NB4 (cell line): ENCODE data around the gene MINDY4.

Experiments
- MYC ChIP-seq: IDR thresholded peaks from 2 replicates; pipeline ENCODE4 v1.6.1; 2011; ENCODE audit warnings: low read depth, low read length
- POLR2A ChIP-seq: IDR thresholded peaks from 2 replicates; pipeline ENCODE4 v1.6.1; 2011; ENCODE audit warnings: mild to moderate bottlenecking; ENCODE audit not compliant: insufficient read length; ENCODE audit errors: extremely low read depth
- TF ChIP-seq, protein P1 (sequence below): IDR thresholded peaks from one replicate; pipeline ENCODE4 v1.5.1; 2012; ENCODE audit warnings: low read depth, low read length
- TF ChIP-seq, protein P2 (sequence below): IDR thresholded peaks from 2 replicates; pipeline ENCODE4 v1.6.1; 2011; ENCODE audit warnings: low read depth, low read length

DNA sequence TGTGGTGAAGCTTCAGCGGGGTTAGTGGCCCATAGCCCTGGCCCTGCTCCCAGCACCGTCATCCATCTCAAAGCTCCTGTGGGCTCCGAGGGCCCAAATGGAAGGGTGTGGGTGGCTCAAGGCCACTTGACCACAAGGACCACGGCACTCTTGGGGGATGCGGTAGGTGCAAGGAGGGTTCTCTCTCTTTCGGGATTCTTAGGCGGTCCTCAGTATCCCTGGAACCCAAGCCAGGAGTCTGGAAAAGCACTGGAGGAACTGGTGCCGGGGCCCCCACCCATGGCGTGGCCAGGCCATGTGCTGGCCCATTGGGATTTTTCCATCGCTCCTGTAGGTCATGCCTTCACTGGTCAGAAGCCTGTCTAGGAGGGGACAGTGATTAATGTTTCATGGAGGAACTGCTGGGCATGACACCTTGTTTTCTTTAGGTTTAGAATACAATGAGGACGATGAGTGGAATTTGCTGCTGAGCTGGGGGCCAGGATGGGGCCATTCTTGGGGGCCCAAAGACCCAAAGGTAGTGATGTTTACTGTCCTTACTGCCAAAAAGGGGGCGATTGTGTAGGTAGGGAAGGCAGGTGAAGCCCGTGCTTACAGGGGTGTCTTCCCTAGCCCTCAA lies 157.1 kb downstream of the MINDY4 start:
- TF ChIP-seq, protein P1, sequence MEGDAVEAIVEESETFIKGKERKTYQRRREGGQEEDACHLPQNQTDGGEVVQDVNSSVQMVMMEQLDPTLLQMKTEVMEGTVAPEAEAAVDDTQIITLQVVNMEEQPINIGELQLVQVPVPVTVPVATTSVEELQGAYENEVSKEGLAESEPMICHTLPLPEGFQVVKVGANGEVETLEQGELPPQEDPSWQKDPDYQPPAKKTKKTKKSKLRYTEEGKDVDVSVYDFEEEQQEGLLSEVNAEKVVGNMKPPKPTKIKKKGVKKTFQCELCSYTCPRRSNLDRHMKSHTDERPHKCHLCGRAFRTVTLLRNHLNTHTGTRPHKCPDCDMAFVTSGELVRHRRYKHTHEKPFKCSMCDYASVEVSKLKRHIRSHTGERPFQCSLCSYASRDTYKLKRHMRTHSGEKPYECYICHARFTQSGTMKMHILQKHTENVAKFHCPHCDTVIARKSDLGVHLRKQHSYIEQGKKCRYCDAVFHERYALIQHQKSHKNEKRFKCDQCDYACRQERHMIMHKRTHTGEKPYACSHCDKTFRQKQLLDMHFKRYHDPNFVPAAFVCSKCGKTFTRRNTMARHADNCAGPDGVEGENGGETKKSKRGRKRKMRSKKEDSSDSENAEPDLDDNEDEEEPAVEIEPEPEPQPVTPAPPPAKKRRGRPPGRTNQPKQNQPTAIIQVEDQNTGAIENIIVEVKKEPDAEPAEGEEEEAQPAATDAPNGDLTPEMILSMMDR: no peak
- TF ChIP-seq, protein P2, sequence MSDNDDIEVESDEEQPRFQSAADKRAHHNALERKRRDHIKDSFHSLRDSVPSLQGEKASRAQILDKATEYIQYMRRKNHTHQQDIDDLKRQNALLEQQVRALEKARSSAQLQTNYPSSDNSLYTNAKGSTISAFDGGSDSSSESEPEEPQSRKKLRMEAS: no peak
- no peak for TF ChIP-seq POLR2A
- no peak for TF ChIP-seq MYC
